Measurements from ENCODE around the gene BRIP1.

DNA sequence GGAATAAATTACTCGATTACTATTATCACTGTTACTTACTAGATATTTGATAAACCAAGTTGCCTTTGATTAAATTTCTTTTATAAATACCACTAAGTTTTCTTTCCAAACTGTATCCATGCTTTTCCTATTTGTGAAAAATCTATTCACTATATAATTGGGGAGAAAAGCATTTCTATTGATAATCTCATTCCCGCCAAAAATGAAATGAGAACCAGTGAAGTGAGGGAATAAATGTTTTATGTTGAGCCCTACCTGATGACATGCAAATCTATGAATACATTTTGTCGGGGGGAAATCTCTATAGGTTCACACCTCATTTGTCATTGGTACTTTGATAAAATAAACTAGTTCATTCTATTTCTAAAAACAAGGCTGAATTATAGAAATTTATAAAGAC, 15.7 kb downstream of the BRIP1 start:
- TF ChIP-seq POLR2A (IDR thresholded peaks at IDR 0.05; ENCODE audit: low read depth, low read length) (no peak), TAF1 (IDR thresholded peaks at IDR 0.05; ENCODE audit: borderline replicate concordance, low read depth, low read length) (no peak), POLR2AphosphoS5 (IDR thresholded peaks at IDR 0.05; ENCODE audit: low read depth, low read length) (no peak)
